22Rv1 (cell line): Measurements from ENCODE around the gene PLSCR4.

Experiments used
- H3K27ac ChIP-seq: fragments of 450-650 bp; 2 replicates; pipeline ENCODE4 v1.5.1; 2017
- ZFX ChIP-seq: fragments of 450-650 bp; IDR thresholded peaks from 2 replicates; pipeline ENCODE4 v1.6.1; 2017; ENCODE audit warnings: antibody characterized with exemption, borderline replicate concordance
- TF ChIP-seq, protein P1 (sequence below): fragments of 450-650 bp; IDR thresholded peaks from 2 replicates; pipeline ENCODE4 v1.5.1; 2017; ENCODE audit warnings: mild to moderate bottlenecking

The PLSCR4 gene

DNA sequence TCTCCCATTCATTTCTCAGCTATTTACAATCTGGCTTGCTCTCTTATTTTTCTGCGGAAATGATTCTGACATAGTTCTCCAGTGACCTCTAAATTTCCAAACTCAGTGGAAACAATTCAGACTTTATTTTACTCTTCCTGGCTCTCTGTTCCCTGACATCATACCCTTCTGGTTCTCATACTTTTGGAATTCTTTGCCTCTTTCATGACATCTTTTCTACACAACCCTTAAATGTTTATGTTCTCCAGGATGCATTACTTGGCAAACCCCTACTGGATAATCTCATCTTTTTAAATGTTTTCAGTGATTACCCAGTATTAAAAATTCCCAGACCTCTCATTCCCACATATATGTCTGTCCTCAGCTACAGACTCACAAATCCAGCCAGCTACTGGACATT, 23.9 kb upstream of the PLSCR4 start:
- no peak overlapping the region for H3K27ac ChIP-seq

DNA sequence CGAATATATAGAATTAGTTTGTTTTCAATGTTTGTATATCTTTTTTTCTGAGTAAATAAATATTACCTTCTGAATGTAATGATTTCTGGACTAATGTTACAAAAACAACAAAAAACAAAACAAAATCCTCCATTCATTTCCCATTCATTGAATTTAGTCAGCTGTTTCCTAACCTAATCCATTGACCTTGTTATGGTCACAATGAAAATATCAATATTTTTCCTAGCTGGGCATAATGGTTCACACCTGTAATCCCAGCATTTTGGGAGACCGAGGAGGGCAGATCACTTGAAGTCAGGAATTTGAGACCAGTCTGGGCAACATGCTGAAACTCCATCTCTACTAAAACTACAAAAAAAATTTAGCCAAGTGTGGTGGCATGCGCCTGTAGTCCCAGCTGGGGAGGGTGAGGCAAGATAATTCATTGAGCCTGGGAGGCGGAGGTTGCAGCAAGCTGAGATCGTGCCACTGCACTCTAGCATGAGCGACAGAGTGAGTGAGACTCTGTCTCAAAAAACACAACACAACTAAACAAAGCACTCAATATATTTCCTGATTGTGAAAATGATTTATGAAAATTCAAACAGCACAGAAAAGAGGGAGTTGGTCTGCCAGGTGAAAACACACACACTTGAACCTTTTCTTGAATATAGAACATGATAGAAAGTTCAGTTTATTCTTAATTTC, 23.0 kb upstream of the PLSCR4 start:
- TF ChIP-seq, protein P1, sequence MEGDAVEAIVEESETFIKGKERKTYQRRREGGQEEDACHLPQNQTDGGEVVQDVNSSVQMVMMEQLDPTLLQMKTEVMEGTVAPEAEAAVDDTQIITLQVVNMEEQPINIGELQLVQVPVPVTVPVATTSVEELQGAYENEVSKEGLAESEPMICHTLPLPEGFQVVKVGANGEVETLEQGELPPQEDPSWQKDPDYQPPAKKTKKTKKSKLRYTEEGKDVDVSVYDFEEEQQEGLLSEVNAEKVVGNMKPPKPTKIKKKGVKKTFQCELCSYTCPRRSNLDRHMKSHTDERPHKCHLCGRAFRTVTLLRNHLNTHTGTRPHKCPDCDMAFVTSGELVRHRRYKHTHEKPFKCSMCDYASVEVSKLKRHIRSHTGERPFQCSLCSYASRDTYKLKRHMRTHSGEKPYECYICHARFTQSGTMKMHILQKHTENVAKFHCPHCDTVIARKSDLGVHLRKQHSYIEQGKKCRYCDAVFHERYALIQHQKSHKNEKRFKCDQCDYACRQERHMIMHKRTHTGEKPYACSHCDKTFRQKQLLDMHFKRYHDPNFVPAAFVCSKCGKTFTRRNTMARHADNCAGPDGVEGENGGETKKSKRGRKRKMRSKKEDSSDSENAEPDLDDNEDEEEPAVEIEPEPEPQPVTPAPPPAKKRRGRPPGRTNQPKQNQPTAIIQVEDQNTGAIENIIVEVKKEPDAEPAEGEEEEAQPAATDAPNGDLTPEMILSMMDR: no peak
- no peak for TF ChIP-seq ZFX
- H3K27ac ChIP-seq: no peak overlapping the region

More for the DNA sequence above, 23.9 kb upstream of the PLSCR4 start:
- no peak for TF ChIP-seq ZFX
- TF ChIP-seq, protein P1: no peak

DNA sequence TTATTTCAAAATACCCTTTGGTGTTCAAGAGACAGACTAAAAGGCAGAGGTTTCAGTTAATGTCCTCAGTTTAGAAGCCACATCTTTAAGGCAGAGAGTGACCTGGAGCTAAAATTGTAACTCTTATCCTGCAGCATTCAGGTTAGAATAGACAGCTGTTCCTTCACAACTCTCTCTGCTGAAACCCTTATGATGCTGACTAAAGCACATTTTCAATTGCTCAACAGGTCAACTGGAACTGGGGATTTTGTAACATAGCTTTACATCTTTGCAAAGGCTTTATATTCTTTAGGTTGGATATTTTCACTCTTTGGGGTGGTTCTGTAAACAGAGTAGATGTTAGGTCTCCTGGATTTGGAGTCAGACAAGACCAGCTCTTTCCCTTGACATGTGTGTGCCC, 20.3 kb upstream of the PLSCR4 start:
- no peak overlapping the region for H3K27ac ChIP-seq
- no peak for TF ChIP-seq ZFX
- TF ChIP-seq, protein P1: no peak

DNA sequence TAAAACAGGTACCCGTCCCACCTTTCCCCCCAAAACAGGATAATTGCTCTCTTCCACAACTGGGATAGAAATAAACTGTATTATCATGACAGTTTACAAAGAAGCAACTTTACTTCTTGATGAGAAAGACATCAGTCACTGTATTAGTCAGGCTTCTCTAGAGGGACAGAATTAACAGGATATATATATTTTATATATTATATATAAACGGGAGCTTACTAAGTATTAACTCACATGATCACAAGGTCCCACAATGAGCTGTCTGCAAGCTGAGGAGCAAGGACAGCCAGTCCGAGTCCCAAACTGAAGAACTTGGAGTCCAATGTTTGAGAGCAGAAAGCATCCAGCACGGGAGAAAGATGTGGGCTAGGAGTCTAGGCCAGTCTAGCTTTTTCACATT, 18.4 kb upstream of the PLSCR4 start:
- TF ChIP-seq, protein P1: no peak
- TF ChIP-seq ZFX: no peak
- no peak overlapping the region for H3K27ac ChIP-seq

DNA sequence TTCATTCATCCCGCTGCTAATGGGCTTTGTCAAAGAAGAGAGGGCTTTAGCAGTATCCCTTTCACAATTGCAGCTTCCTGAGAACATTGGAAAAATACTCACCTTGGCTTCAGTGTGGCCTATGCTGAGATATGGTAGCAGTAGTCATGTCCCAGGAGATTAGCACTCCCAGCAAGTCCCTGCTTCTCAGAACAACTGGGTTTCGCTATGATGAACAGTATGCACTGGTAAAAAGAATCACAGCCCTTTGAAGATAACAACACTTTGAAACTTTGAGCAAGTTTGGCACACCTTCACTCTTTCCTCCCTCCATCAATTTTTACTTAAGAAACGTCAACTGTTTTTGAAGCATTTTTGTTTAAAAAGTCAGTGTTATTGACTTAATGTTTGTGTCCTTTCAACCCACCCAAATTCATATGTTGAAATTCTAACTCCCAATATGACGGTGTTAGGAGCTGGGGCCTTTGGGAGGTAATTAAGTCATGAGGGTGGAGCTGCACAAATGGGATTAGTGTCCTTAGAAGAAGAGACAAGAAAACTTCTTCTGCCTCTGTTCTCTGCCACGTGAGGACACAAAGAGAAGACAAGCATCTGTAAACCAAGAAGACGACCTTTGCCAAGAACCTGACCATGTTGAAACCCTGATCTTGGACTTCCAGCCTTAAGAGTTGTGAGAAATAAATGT, 17.8 kb upstream of the PLSCR4 start:
- H3K27ac ChIP-seq: no peak overlapping the region
- TF ChIP-seq ZFX: no peak

DNA sequence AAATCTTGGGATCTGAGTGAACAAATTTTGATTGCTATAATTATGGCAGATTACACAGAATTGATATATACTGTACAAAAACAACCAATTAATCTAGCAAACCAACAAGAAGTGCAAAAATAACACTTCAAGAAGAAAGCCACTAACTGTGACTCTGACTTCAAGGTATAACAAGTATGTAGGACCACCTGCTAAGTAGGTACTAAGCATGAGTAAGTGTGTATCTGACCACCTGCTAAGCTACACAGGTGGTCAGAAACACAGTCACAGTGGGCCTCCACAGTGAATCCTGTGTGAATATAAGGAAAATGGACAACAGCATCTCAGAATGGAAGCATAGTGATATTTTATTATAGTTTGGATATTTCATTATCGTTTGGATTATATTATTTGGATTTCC, 14.8 kb upstream of the PLSCR4 start:
- no peak for TF ChIP-seq ZFX
- TF ChIP-seq, protein P1: no peak
- no peak overlapping the region for H3K27ac ChIP-seq

DNA sequence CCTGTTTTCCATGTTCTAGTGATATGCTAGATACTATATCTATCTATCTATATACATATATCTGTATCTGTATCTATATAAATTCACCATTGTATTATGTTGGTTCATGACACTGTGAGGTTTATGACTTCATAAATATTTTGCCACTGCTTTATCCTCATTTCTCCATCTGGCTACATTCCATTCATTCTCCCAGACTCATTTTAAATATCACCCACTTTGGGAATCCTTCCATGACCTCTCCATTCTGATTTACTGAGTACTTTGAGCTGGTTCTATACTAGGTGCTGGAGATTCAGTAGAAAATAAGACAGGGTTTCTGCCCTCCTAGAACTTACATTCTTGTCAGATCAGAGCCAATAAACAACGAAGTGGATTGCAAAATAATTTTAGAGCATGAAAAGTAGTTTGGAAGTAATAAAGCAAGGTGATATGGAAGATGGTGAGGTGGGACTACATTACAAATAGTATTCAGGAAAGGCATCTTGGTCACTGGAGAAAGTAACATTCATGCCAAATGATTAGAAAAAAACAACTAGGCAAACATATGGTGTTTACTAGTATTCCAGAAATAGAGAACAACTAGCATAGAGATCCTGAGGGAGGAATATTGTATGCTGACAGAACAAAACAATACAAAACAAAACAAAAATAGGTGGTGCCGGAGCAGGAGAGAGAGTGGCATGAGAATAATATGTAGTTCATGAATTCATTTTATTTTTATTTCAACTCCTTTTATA, 11.6 kb upstream of the PLSCR4 start:
- H3K27ac ChIP-seq: no peak overlapping the region
- no peak for TF ChIP-seq ZFX
- TF ChIP-seq, protein P1: no peak
